Mesendoderm (in vitro differentiated cells): Measurements from ENCODE around the gene SLCO2B1.

Source experiments
- DNase-seq: peaks from one replicate; pipeline ENCODE4 v3.0.0; 2013
- H2AK5ac ChIP-seq: 2 replicates; pipeline ENCODE4 v1.6.1; 2013; ENCODE audit warnings: low read length, inconsistent platforms
- H2BK120ac ChIP-seq: 2 replicates; pipeline ENCODE4 v1.6.1; 2013; ENCODE audit warnings: low read depth, mild to moderate bottlenecking, low read length, moderate library complexity, mixed read lengths
- H2BK15ac ChIP-seq: replicated peaks from 2 replicates; pipeline ENCODE4 v1.6.1; 2013; ENCODE audit warnings: low read depth, mild to moderate bottlenecking, moderate library complexity
- H2BK5ac ChIP-seq: 2 replicates; pipeline ENCODE4 v1.6.1; 2013; ENCODE audit warnings: low read length, inconsistent platforms
- H3K18ac ChIP-seq: 2 replicates; pipeline ENCODE4 v1.6.1; 2013; ENCODE audit warnings: mild to moderate bottlenecking, low read length, mixed read lengths
- H3K23ac ChIP-seq: one replicate; pipeline ENCODE4 v1.6.1; 2013; ENCODE audit warnings: low read length
- H3K27ac ChIP-seq: 2 replicates; pipeline ENCODE4 v1.5.1; 2013; ENCODE audit warnings: low read depth, mild to moderate bottlenecking, inconsistent platforms, low read length, moderate library complexity
- H3K27me3 ChIP-seq: 2 replicates; pipeline ENCODE4 v1.6.1; 2013; ENCODE audit warnings: low read length, control low read depth, mild to moderate bottlenecking, inconsistent platforms; ENCODE audit not compliant: insufficient read depth, poor library complexity
- H3K36me3 ChIP-seq: 2 replicates; pipeline ENCODE4 v1.6.1; 2013; ENCODE audit warnings: low read length, inconsistent platforms; ENCODE audit not compliant: control insufficient read depth, insufficient read depth
- H3K4ac ChIP-seq: one replicate; pipeline ENCODE4 v1.6.1; 2013; ENCODE audit warnings: low read depth, mild to moderate bottlenecking, low read length, moderate library complexity
- H3K4me1 ChIP-seq: 2 replicates; pipeline ENCODE4 v1.6.1; 2013; ENCODE audit warnings: low read depth, low read length, inconsistent platforms; ENCODE audit not compliant: control insufficient read depth
- H3K4me2 ChIP-seq: 2 replicates; pipeline ENCODE4 v1.6.1; 2013; ENCODE audit warnings: low read length
- H3K4me3 ChIP-seq: 2 replicates; pipeline ENCODE4 v1.5.1; 2013; ENCODE audit warnings: mild to moderate bottlenecking, low read length
- H3K56ac ChIP-seq: one replicate; pipeline ENCODE4 v1.6.1; 2013; ENCODE audit warnings: low read length
- H3K79me1 ChIP-seq: 2 replicates; pipeline ENCODE4 v1.6.1; 2013; ENCODE audit warnings: low read length, inconsistent platforms
- H3K79me2 ChIP-seq: 2 replicates; pipeline ENCODE4 v1.6.1; 2013; ENCODE audit warnings: mild to moderate bottlenecking, low read length; ENCODE audit not compliant: control insufficient read depth, insufficient read depth
- H3K9ac ChIP-seq: 2 replicates; pipeline ENCODE4 v1.6.1; 2013; ENCODE audit warnings: low read length, inconsistent platforms
- H4K5ac ChIP-seq: one replicate; pipeline ENCODE4 v1.6.1; 2013; ENCODE audit warnings: low read length
- H4K8ac ChIP-seq: one replicate; pipeline ENCODE4 v1.6.1; 2013; ENCODE audit warnings: low read depth, mild to moderate bottlenecking, control low read depth, low read length, moderate library complexity
- WGBS: extraction: QIAGEN DNeasy Blood & Tissue Kit; methylation state at CpG from one replicate; pipeline ENCODE4 v1.1.7; 2013; ENCODE audit warnings: low lambda C conversion rate, missing lambda C conversion rate; ENCODE audit not compliant: insufficient coverage; ENCODE audit errors: extremely low coverage; 5-methylcytosine and 5-hydroxymethylcytosine counted together

Gene SLCO2B1

GRCh38 chr11:75225794-75226193, 74.9 kb downstream of the SLCO2B1 start:
- Histone ChIP-seq H3K27me3 (no peaks in the 10 kb centered on the region), H2BK120ac (no peak overlapping the region), H3K79me2 (no peaks in the 10 kb centered on the region), H3K4me2 (no peak overlapping the region), H2BK5ac (no peak overlapping the region), H4K5ac (no peak overlapping the region), H3K27ac (no peak overlapping the region), H3K4me3 (no peak overlapping the region), H3K36me3 (no peaks in the 10 kb centered on the region), H2AK5ac (no peak overlapping the region), H4K8ac (no peak overlapping the region), H3K4ac (no peak overlapping the region), H3K23ac (no peak overlapping the region), H3K4me1 (no peaks in the 10 kb centered on the region), H3K9ac (no peak overlapping the region), H3K18ac (no peak overlapping the region), H3K79me1 (no peaks in the 10 kb centered on the region), H2BK15ac (no peak overlapping the region), H3K56ac (no peak overlapping the region)
- no peak for DNase-seq
- WGBS: no CpG with 5 or more reads among the region's 4 CpGs

DNA sequence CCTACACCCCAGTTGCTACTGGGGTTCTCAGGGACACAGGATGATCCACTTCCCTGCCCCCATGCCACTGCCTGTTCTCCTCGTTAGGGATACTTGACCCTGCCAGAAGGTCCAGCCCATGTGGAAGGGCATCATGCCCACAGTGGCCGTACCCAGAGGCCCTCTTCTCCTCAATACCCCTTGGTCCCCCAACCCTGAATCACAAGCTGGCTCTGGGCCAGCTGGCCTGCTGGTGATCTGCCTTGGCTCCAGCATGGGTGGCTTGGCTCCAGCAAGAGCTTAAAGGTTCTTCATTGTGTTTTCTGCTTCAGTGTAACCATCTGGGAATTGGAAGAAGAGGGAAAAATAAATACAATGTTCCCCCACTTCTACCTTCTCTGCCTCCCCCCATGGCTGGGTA, 78.6 kb downstream of the SLCO2B1 start:
- H3K56ac ChIP-seq: no peak overlapping the region
- H3K27me3 ChIP-seq: no peaks in the 10 kb centered on the region
- H3K27ac ChIP-seq: no peak overlapping the region
- no peak overlapping the region for H3K4me3 ChIP-seq
- no peak overlapping the region for H3K9ac ChIP-seq
- no peak overlapping the region for H3K23ac ChIP-seq
- no peaks in the 10 kb centered on the region for H3K4me1 ChIP-seq
- H2BK5ac ChIP-seq: no peak overlapping the region
- H3K4me2 ChIP-seq: no peak overlapping the region
- H4K8ac ChIP-seq: no peak overlapping the region
- no peak overlapping the region for H4K5ac ChIP-seq
- DNase-seq: no peak
- no peak overlapping the region for H3K18ac ChIP-seq
- no peak overlapping the region for H2BK15ac ChIP-seq
- H3K79me2 ChIP-seq: no peaks in the 10 kb centered on the region
- H2BK120ac ChIP-seq: no peak overlapping the region
- H3K36me3 ChIP-seq: no peaks in the 10 kb centered on the region
- H3K4ac ChIP-seq: no peak overlapping the region
- no peaks in the 10 kb centered on the region for H3K79me1 ChIP-seq
- WGBS: no CpG with 5 or more reads among the region's 2 CpGs
- H2AK5ac ChIP-seq: no peak overlapping the region

- H3K27me3 ChIP-seq: no peaks in the 10 kb centered on the region
- no peak overlapping the region for H3K27ac ChIP-seq
- no peak overlapping the region for H3K4me2 ChIP-seq
- no peak overlapping the region for H4K8ac ChIP-seq
- no peak overlapping the region for H3K4ac ChIP-seq
- no peak overlapping the region for H3K18ac ChIP-seq
- H3K56ac ChIP-seq: no peak overlapping the region
- no peaks in the 10 kb centered on the region for H3K36me3 ChIP-seq
- no peak overlapping the region for H4K5ac ChIP-seq
- H2BK120ac ChIP-seq: no peak overlapping the region
- H3K4me1 ChIP-seq: no peaks in the 10 kb centered on the region
- no peak overlapping the region for H3K4me3 ChIP-seq
- WGBS: no CpG with 5 or more reads among the region's 2 CpGs
- no peaks in the 10 kb centered on the region for H3K79me1 ChIP-seq
- no peak overlapping the region for H3K23ac ChIP-seq
- H3K79me2 ChIP-seq: no peaks in the 10 kb centered on the region
- no peak overlapping the region for H3K9ac ChIP-seq
- no peak overlapping the region for H2BK15ac ChIP-seq
- DNase-seq: no peak
- H2AK5ac ChIP-seq: no peak overlapping the region
- no peak overlapping the region for H2BK5ac ChIP-seq
Observed at GRCh38 chr11:75230621-75231020, 79.7 kb downstream of the SLCO2B1 start.

- Histone ChIP-seq H3K27ac (no peak overlapping the region), H3K23ac (no peak overlapping the region), H3K4ac (no peak overlapping the region), H3K79me1 (no peaks in the 10 kb centered on the region), H2BK120ac (no peak overlapping the region), H2BK15ac (no peak overlapping the region), H3K4me2 (no peak overlapping the region), H2BK5ac (no peak overlapping the region), H3K36me3 (no peaks in the 10 kb centered on the region), H3K18ac (no peak overlapping the region), H4K5ac (no peak overlapping the region), H4K8ac (no peak overlapping the region), H3K4me3 (no peak overlapping the region), H3K9ac (no peak overlapping the region), H3K79me2 (no peaks in the 10 kb centered on the region), H2AK5ac (no peak overlapping the region), H3K4me1 (no peaks in the 10 kb centered on the region), H3K56ac (no peak overlapping the region), H3K27me3 (no peaks in the 10 kb centered on the region)
- DNase-seq: peak; percentile 89
- no CpG with 5 or more reads among the region's 3 CpGs for WGBS
Observed at GRCh38 chr11:75233754-75234172, 82.9 kb downstream of the SLCO2B1 start.

DNA sequence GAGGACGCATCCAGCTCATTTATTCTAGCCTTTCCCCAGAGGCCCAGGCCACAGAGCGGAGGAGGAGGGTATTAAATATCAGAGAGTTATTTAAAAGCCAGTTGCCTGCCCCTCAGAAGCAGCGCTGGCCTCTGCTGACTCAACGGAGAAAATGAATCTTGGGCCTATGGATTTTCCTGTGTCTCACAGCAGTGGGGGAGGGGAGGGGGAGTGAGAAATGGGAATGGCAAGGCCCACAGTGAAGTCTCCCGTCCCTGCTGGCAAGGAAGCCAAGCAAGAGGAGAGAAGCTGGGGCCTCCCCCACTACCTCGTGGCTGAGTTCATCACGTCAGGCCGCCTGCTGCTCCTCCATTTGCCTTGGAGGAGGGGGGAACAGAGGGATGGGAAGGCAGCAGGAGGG, 85.2 kb downstream of the SLCO2B1 start:
- H3K4me2 ChIP-seq: no peak overlapping the region
- no peaks in the 10 kb centered on the region for H3K4me1 ChIP-seq
- no peaks in the 10 kb centered on the region for H3K79me1 ChIP-seq
- no peak overlapping the region for H3K4me3 ChIP-seq
- no peak overlapping the region for H3K56ac ChIP-seq
- no peak overlapping the region for H3K27ac ChIP-seq
- no peak overlapping the region for H4K8ac ChIP-seq
- no peak overlapping the region for H3K4ac ChIP-seq
- H2BK120ac ChIP-seq: no peak overlapping the region
- no peak overlapping the region for H2BK15ac ChIP-seq
- DNase-seq: peak; percentile 48
- no peak overlapping the region for H3K9ac ChIP-seq
- H2AK5ac ChIP-seq: no peak overlapping the region
- peaks cover 6% of the 10 kb centered on the region for H3K27me3 ChIP-seq
- H3K18ac ChIP-seq: no peak overlapping the region
- no peak overlapping the region for H2BK5ac ChIP-seq
- no peaks in the 10 kb centered on the region for H3K79me2 ChIP-seq
- no CpG with 5 or more reads among the region's 8 CpGs for WGBS
- H3K36me3 ChIP-seq: no peaks in the 10 kb centered on the region
- no peak overlapping the region for H4K5ac ChIP-seq
- H3K23ac ChIP-seq: no peak overlapping the region

- no peak overlapping the region for H4K8ac ChIP-seq
- H4K5ac ChIP-seq: no peak overlapping the region
- no peak overlapping the region for H3K9ac ChIP-seq
- H3K4me2 ChIP-seq: no peak overlapping the region
- no peak overlapping the region for H3K4me3 ChIP-seq
- H3K36me3 ChIP-seq: no peaks in the 10 kb centered on the region
- H3K4me1 ChIP-seq: no peaks in the 10 kb centered on the region
- no peak overlapping the region for H2BK5ac ChIP-seq
- WGBS: no CpG with 5 or more reads among the region's 8 CpGs
- H3K79me2 ChIP-seq: no peaks in the 10 kb centered on the region
- H3K27me3 ChIP-seq: peaks cover 8% of the 10 kb centered on the region
- H2BK120ac ChIP-seq: no peak overlapping the region
- H2AK5ac ChIP-seq: no peak overlapping the region
- no peak overlapping the region for H3K23ac ChIP-seq
- no peaks in the 10 kb centered on the region for H3K79me1 ChIP-seq
- H3K27ac ChIP-seq: no peak overlapping the region
- no peak overlapping the region for H3K18ac ChIP-seq
- DNase-seq: no peak
- H3K4ac ChIP-seq: no peak overlapping the region
- H3K56ac ChIP-seq: no peak overlapping the region
- H2BK15ac ChIP-seq: no peak overlapping the region
Observed at GRCh38 chr11:75237050-75237449, 86.1 kb downstream of the SLCO2B1 start.
